Neural progenitor cell (in vitro differentiated cells): ENCODE measurements around the gene PRKCB. TPM values are rescaled to one million over a fixed set of nuclear protein-coding genes. Genes with fewer than 3 reads are reported as not detected.

Experiments used
- DNase-seq: peaks from one replicate; pipeline ENCODE4 v3.0.0-alpha.2; 2016; ENCODE audit warnings: low spot score
- H2AFZ ChIP-seq: fragments of 200-600 bp; sonication (generic); replicated peaks from 2 replicates; pipeline ENCODE4 v1.6.1; 2016; ENCODE audit warnings: antibody characterized with exemption
- H3F3A ChIP-seq: fragments of 200-600 bp; sonication (generic); 2 replicates; pipeline ENCODE4 v1.6.1; 2016; ENCODE audit warnings: antibody characterized with exemption, low read depth
- H3K27ac ChIP-seq: fragments of 200-600 bp; sonication (generic); 2 replicates; pipeline ENCODE4 v1.5.1; 2016; ENCODE audit warnings: mild to moderate bottlenecking
- H3K27me3 ChIP-seq: fragments of 200-600 bp; sonication (generic); 2 replicates; pipeline ENCODE4 v1.6.1; 2016; ENCODE audit warnings: mild to moderate bottlenecking, moderate library complexity
- H3K36me3 ChIP-seq: fragments of 200-600 bp; sonication (generic); 2 replicates; pipeline ENCODE4 v1.5.1; 2016
- H3K4me1 ChIP-seq: fragments of 200-600 bp; sonication (generic); 2 replicates; pipeline ENCODE4 v1.6.1; 2016; ENCODE audit warnings: mixed run types
- H3K4me2 ChIP-seq: fragments of 200-600 bp; sonication (generic); 2 replicates; pipeline ENCODE4 v1.6.1; 2016
- H3K4me3 ChIP-seq: fragments of 200-600 bp; sonication (generic); 2 replicates; pipeline ENCODE4 v1.5.1; 2016
- H3K79me2 ChIP-seq: fragments of 200-600 bp; sonication (generic); 2 replicates; pipeline ENCODE4 v1.6.1; 2016; ENCODE audit warnings: low read depth
- H3K9ac ChIP-seq: fragments of 200-600 bp; sonication (generic); 2 replicates; pipeline ENCODE4 v1.6.1; 2016
- H3K9me3 ChIP-seq: fragments of 200-600 bp; sonication (generic); 2 replicates; pipeline ENCODE4 v1.5.1; 2016; ENCODE audit warnings: low read depth
- H4K20me1 ChIP-seq: fragments of 200-600 bp; sonication (generic); 2 replicates; pipeline ENCODE4 v1.6.1; 2016; ENCODE audit warnings: low read depth
- H3K27ac Mint-ChIP-seq: 3 replicates; pipeline ENCODE4 v1.8.0; 2021; ENCODE audit warnings: mixed read lengths
- H3K27me3 Mint-ChIP-seq: 2 replicates; pipeline ENCODE4 v1.8.0; 2022; ENCODE audit warnings: low read depth, mild to moderate bottlenecking, inconsistent platforms, moderate library complexity, mixed read lengths; ENCODE audit not compliant: insufficient read depth
- H3K36me3 Mint-ChIP-seq: 3 replicates; pipeline ENCODE4 v1.8.0; 2021; ENCODE audit warnings: mixed read lengths
- H3K4me1 Mint-ChIP-seq: 3 replicates; pipeline ENCODE4 v1.8.0; 2021; ENCODE audit warnings: mixed read lengths
- H3K4me3 Mint-ChIP-seq: 3 replicates; pipeline ENCODE4 v1.8.0; 2021; ENCODE audit warnings: mild to moderate bottlenecking, moderate library complexity, mixed read lengths
- H3K9me3 Mint-ChIP-seq: 3 replicates; pipeline ENCODE4 v1.8.0; 2020; ENCODE audit warnings: mixed read lengths
- EZH2 ChIP-seq: fragments of 200-600 bp; sonication (generic); IDR thresholded peaks from 2 replicates; pipeline ENCODE4 v1.6.1; 2017; ENCODE audit warnings: antibody characterized with exemption, mild to moderate bottlenecking, moderate library complexity
- EZH2phosphoT487 ChIP-seq: fragments of 200-600 bp; sonication (generic); IDR thresholded peaks from 2 replicates; pipeline ENCODE4 v1.6.1; 2017; ENCODE audit warnings: antibody characterized with exemption
- total RNA-seq: library from RNA; depleted of rRNA; stranded (reverse); fragments of >200 nt; gene quantifications from 2 replicates; pipeline ENCODE4 v1.2.3, GENCODE V29; 2015; ENCODE audit warnings: low replicate concordance
- TF ChIP-seq, protein P1 (sequence below): fragments of 200-600 bp; sonication (generic); IDR thresholded peaks from 2 replicates; pipeline ENCODE4 v1.5.1; 2017; ENCODE audit warnings: antibody characterized with exemption, mild to moderate bottlenecking

Gene PRKCB
- total RNA-seq, 1 donor from 2014 or later, result 9.5 TPM

DNA sequence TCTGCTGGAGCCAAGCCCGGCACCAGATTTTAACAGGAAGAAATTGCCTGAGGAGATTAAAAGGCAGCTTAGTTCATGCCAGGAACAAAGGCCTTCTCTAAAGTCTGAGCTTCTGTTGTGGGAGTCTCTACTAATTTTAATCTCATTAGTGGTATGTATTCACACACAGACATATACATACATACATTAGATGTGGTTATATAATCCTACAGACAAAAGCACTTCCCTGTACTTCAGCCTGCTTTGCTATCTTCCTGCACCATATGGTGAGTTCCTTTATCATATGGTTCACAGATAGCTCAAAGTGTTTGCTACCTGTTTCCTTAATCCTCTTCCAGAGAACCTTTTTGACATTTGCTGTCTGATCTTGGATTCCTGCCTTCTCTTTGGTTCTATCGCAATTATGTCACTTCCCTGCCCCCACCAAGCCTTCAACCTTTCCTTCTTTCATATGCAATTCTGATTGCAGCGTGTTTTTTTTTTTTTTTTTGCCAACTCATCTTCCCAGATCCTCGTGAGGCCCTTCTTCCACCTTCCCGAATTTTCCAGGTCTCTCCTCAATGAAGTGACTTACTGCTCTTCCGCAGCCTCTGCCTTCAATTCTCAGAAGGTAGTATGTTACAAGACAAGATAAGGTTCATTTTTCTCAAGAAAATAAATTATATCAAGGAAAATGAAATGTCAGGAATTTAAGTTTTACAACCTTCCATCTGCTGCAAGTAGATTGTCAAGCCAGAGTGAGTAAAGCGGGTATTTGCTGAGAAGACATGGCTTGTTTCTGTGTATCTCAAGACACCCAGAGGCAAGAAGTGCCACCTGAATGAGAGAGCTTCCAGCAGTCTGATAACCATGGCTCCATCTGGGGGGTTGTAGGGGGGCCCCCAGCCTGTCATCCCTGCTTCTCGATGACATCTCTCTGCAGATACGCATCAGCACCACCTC is 300.1 kb downstream of the PRKCB start:
- no peak overlapping the region for H2AFZ ChIP-seq
- peaks cover 11% of the 10 kb centered on the region for H3K27me3 ChIP-seq
- H3K79me2 ChIP-seq, result no peaks in the 10 kb centered on the region
- no peaks in the 10 kb centered on the region for H3K36me3 ChIP-seq
- H3K9me3 ChIP-seq, result no peaks in the 10 kb centered on the region
- H3K27ac ChIP-seq, result no peak overlapping the region
- H4K20me1 ChIP-seq, result no peaks in the 10 kb centered on the region
- H3K4me3 Mint-ChIP-seq, result no peak overlapping the region
- peak; percentile 41 for DNase-seq
- H3K27me3 Mint-ChIP-seq, result no peaks in the 10 kb centered on the region
- H3F3A ChIP-seq, result peaks cover 34% of the 10 kb centered on the region
- peaks cover 30% of the 10 kb centered on the region for H3K4me1 ChIP-seq
- no peaks in the 10 kb centered on the region for H3K36me3 Mint-ChIP-seq
- H3K4me1 Mint-ChIP-seq, result peaks cover 32% of the 10 kb centered on the region
- H3K27ac Mint-ChIP-seq, result no peak overlapping the region
- no peaks in the 10 kb centered on the region for H3K9me3 Mint-ChIP-seq
- no peak overlapping the region for H3K9ac ChIP-seq
- H3K4me2 ChIP-seq, result no peak overlapping the region
- TF ChIP-seq, protein P1, sequence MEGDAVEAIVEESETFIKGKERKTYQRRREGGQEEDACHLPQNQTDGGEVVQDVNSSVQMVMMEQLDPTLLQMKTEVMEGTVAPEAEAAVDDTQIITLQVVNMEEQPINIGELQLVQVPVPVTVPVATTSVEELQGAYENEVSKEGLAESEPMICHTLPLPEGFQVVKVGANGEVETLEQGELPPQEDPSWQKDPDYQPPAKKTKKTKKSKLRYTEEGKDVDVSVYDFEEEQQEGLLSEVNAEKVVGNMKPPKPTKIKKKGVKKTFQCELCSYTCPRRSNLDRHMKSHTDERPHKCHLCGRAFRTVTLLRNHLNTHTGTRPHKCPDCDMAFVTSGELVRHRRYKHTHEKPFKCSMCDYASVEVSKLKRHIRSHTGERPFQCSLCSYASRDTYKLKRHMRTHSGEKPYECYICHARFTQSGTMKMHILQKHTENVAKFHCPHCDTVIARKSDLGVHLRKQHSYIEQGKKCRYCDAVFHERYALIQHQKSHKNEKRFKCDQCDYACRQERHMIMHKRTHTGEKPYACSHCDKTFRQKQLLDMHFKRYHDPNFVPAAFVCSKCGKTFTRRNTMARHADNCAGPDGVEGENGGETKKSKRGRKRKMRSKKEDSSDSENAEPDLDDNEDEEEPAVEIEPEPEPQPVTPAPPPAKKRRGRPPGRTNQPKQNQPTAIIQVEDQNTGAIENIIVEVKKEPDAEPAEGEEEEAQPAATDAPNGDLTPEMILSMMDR, result no peak
- no peak for TF ChIP-seq EZH2phosphoT487
- TF ChIP-seq EZH2, result no peak
- no peak overlapping the region for H3K4me3 ChIP-seq

DNA sequence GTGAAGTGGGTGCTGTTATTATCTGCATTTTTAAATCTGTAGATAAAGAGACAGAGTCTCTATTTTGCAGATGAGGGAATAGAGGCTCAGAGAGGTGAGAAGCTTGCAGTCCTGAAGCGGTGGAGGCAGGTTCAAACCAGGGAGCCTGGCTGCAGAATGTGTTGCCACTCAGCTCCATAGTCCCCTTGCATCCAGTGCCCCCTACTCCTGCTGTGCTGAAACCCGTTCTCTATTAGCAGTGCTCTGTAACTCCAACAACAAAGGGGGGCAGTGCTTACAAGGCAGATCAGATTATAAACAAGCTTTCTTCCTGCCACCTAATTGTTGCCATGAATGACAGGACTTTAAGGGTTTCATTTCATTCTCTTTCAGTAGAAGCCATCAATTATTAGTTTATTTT is 302.2 kb downstream of the PRKCB start:
- no peaks in the 10 kb centered on the region for H4K20me1 ChIP-seq
- no peaks in the 10 kb centered on the region for H3K9me3 ChIP-seq
- no peaks in the 10 kb centered on the region for H3K79me2 ChIP-seq
- peaks cover 28% of the 10 kb centered on the region for H3K4me1 ChIP-seq
- Mint-ChIP-seq H3K4me3 (no peak overlapping the region), H3K4me1 (peaks cover 28% of the 10 kb centered on the region), H3K27me3 (peaks cover 3% of the 10 kb centered on the region), H3K9me3 (no peaks in the 10 kb centered on the region), H3K36me3 (no peaks in the 10 kb centered on the region), H3K27ac (peak overlapping the region; percentile 31)
- H3K9ac ChIP-seq, result no peak overlapping the region
- H3K27me3 ChIP-seq, result no peaks in the 10 kb centered on the region
- TF ChIP-seq EZH2 (no peak), EZH2phosphoT487 (no peak)
- TF ChIP-seq, protein P1, result no peak
- no peak overlapping the region for H2AFZ ChIP-seq
- H3K27ac ChIP-seq, result no peak overlapping the region
- peak overlapping the region; percentile 51 for H3K4me2 ChIP-seq
- H3F3A ChIP-seq, result peaks cover 39% of the 10 kb centered on the region
- peak; percentile 77 for DNase-seq
- no peaks in the 10 kb centered on the region for H3K36me3 ChIP-seq
- H3K4me3 ChIP-seq, result peak overlapping the region; percentile 4

GRCh38 chr16:24138575-24138974 is 302.8 kb downstream of the PRKCB start:
- Histone ChIP-seq H3K27ac (no peak overlapping the region), H2AFZ (no peak overlapping the region), H3K36me3 (no peaks in the 10 kb centered on the region), H3K9me3 (no peaks in the 10 kb centered on the region), H4K20me1 (no peaks in the 10 kb centered on the region), H3K27me3 (no peaks in the 10 kb centered on the region), H3K4me2 (peak overlapping the region; percentile 51), H3K4me3 (peak overlapping the region; percentile 4), H3K79me2 (no peaks in the 10 kb centered on the region), H3F3A (peaks cover 39% of the 10 kb centered on the region), H3K9ac (no peak overlapping the region), H3K4me1 (peaks cover 28% of the 10 kb centered on the region)
- Mint-ChIP-seq H3K27me3 (peaks cover 3% of the 10 kb centered on the region), H3K27ac (no peak overlapping the region), H3K4me3 (no peak overlapping the region), H3K9me3 (no peaks in the 10 kb centered on the region), H3K36me3 (no peaks in the 10 kb centered on the region), H3K4me1 (peaks cover 25% of the 10 kb centered on the region)
- TF ChIP-seq EZH2 (no peak), EZH2phosphoT487 (no peak)
- TF ChIP-seq, protein P1, result no peak
- DNase-seq, result no peak
